Peyer's patch (tissue), 4 donors: ENCODE measurements around the gene MFSD8. TPM values are rescaled to one million over a fixed set of nuclear protein-coding genes. Genes with fewer than 3 reads are reported as not detected.
"Not testable (repeated sequence)": the region's sequence is repeated elsewhere in the genome, so short reads cannot be mapped to it uniquely, and the experiment has no call there.

ENCODE experiments used
- DNase-seq, 3 donors: peaks; one replicate each; pipeline ENCODE4 v3.0.0-alpha.2; 2017 to 2019
- H3K27ac ChIP-seq, 4 donors: fragments of 200-600 bp; sonication (generic); one replicate each; pipeline ENCODE4 v1.5.1; 2016 to 2019
- H3K27me3 ChIP-seq, 2 donors: fragments of 200-600 bp; sonication (generic); one replicate each; pipeline ENCODE4 v1.5.1; 2019
- H3K36me3 ChIP-seq, 3 donors: fragments of 200-600 bp; sonication (generic); one replicate each; pipeline ENCODE4 v1.5.1; 2016 to 2019
- H3K4me1 ChIP-seq, 4 donors: fragments of 200-600 bp; sonication (generic); one replicate each; pipeline ENCODE4 v1.5.1; 2016 to 2019
- H3K4me3 ChIP-seq, 4 donors: fragments of 200-600 bp; sonication (generic); 1 replicate in 3 of 4; 2 replicates in 1 of 4; pipeline ENCODE4 v1.5.1; 2016 to 2019; ENCODE audit warnings: mild to moderate bottlenecking in 1 of 4
- H3K9me3 ChIP-seq, 4 donors: fragments of 200-600 bp; sonication (generic); one replicate each; pipeline ENCODE4 v1.5.1; 2016 to 2019; ENCODE audit warnings: mild to moderate bottlenecking in 1 of 4
- POLR2A ChIP-seq, 2 donors: fragments of 450-650 bp; IDR thresholded peaks; one replicate each; pipeline ENCODE4 v1.5.1; 2017; ENCODE audit warnings: antibody characterized with exemption in 2 of 2, mild to moderate bottlenecking in 2 of 2, moderate library complexity in 2 of 2
- total RNA-seq, 4 donors: library from RNA; depleted of rRNA; stranded (reverse); fragments of >200 nt; gene quantifications; one replicate each; pipeline ENCODE4 v1.1.0, GENCODE V29; 2016
- TF ChIP-seq, protein P1 (sequence below), 6 experiments: fragments of 450-650 bp in 4 of 6; fragments of 200-600 bp in 2 of 6; sonication (generic) in 1 of 6; IDR thresholded peaks; one replicate each; pipeline ENCODE4 v1.5.1; 2017 to 2019; ENCODE audit warnings: antibody characterized with exemption in 6 of 6, mild to moderate bottlenecking in 3 of 6, moderate library complexity in 1 of 6

MFSD8 gene, protein sequence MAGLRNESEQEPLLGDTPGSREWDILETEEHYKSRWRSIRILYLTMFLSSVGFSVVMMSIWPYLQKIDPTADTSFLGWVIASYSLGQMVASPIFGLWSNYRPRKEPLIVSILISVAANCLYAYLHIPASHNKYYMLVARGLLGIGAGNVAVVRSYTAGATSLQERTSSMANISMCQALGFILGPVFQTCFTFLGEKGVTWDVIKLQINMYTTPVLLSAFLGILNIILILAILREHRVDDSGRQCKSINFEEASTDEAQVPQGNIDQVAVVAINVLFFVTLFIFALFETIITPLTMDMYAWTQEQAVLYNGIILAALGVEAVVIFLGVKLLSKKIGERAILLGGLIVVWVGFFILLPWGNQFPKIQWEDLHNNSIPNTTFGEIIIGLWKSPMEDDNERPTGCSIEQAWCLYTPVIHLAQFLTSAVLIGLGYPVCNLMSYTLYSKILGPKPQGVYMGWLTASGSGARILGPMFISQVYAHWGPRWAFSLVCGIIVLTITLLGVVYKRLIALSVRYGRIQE
- total RNA-seq, result 10 to 100 TPM; 29.9 to 40.8 (median 35.1) TPM

DNA sequence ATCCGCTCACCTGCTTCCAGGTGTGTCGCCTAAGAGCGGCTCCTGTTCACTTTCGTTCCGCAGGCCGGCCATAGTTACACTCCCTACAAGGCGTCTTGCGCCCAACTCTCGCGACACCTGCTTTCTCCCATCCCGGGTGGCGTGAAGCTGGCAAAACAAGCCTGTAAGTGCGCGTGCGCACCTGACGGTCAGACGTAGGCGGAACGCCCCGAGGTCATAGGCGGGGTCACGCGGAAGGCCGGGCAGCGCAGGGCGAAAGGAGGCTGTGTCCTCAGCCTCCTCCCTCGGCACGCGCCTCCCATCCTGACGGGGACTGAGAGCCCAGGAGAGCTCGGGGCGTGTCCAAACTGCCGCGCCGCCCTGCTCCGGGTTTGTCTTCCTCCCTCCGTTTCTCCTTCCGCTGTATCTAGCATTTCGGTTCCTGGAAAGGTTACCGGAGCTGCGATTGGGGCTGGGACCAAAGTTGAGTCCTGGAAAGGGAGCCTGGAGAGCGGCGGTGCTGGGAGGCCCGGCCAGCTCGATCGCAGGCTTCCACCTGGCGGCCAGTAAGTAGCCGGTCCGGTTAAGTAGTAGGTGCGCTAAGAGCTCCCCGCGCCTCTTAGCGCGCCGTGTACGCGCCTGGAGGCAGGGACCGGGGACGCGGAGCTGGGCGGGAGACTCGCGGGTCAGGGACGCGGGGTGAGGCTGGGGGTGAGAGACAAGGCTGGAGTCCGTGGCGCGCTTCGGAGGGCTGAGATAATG is at the start of gene MFSD8, which contains the start of gene ABHD18:
Gene MFSD8, minus strand, starts transcription at position 112 of the 741 bp plus-strand sequence. Its CDS starts 40 bp downstream, at position 72.
Gene ABHD18, plus strand, starts transcription at position 345 of the 741 bp plus-strand sequence. CDS start 17,550 bp downstream, outside the sequence.
- TF ChIP-seq, protein P1, sequence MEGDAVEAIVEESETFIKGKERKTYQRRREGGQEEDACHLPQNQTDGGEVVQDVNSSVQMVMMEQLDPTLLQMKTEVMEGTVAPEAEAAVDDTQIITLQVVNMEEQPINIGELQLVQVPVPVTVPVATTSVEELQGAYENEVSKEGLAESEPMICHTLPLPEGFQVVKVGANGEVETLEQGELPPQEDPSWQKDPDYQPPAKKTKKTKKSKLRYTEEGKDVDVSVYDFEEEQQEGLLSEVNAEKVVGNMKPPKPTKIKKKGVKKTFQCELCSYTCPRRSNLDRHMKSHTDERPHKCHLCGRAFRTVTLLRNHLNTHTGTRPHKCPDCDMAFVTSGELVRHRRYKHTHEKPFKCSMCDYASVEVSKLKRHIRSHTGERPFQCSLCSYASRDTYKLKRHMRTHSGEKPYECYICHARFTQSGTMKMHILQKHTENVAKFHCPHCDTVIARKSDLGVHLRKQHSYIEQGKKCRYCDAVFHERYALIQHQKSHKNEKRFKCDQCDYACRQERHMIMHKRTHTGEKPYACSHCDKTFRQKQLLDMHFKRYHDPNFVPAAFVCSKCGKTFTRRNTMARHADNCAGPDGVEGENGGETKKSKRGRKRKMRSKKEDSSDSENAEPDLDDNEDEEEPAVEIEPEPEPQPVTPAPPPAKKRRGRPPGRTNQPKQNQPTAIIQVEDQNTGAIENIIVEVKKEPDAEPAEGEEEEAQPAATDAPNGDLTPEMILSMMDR (IDR thresholded peaks at IDR 0.05), result peak in 4 of 6 experiments; percentile 29 to 63 (median 59)
- peak; percentile 74 to 82 for TF ChIP-seq POLR2A (IDR thresholded peaks at IDR 0.05)
- H3K36me3 ChIP-seq, result no peaks in the 10 kb centered on the region
- no peaks in the 10 kb centered on the region for H3K27me3 ChIP-seq
- H3K9me3 ChIP-seq, result no peaks in the 10 kb centered on the region
- peak within 1 kb of the TSS; percentile 74 to 87 (median 81) for H3K4me3 ChIP-seq
- peaks cover 0 to 5% (median 2%) of the 10 kb centered on the region in 4 donors for H3K4me1 ChIP-seq
- DNase-seq, result peak; percentile 98 to 100 (median 100)
- peak within 1 kb of the TSS; percentile 92 to 97 (median 94) for H3K27ac ChIP-seq

DNA sequence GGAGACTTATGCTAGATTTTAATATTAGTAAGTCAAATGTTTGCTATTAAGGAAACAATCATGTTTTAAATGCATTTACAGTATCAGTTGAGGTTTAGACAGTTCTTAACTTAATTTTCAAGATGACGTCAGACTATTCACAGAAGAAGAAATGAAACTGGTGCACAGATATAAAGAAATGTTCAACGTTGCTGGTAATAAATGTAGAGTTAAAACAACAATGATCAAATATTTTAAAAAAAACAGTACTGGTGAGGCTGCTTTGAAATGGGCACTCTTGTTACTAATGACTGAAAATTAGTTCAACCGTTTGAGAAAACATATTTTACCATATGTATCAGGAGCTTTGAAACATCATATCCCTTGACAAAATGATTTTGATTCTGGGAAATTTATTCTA is 44.5 kb upstream of the MFSD8 start:
- H3K27ac ChIP-seq, result no peak overlapping the region
- no peak for TF ChIP-seq POLR2A (IDR thresholded peaks at IDR 0.05)
- TF ChIP-seq, protein P1 (IDR thresholded peaks at IDR 0.05), result no peak
- no peak for DNase-seq
- no peak overlapping the region for H3K4me3 ChIP-seq
- H3K9me3 ChIP-seq, result no peaks in the 10 kb centered on the region
- H3K27me3 ChIP-seq, result no peaks in the 10 kb centered on the region
- H3K4me1 ChIP-seq, result no peaks in the 10 kb centered on the region
- H3K36me3 ChIP-seq, result peaks cover 0 to 36% (median 0%) of the 10 kb centered on the region in 3 donors

DNA sequence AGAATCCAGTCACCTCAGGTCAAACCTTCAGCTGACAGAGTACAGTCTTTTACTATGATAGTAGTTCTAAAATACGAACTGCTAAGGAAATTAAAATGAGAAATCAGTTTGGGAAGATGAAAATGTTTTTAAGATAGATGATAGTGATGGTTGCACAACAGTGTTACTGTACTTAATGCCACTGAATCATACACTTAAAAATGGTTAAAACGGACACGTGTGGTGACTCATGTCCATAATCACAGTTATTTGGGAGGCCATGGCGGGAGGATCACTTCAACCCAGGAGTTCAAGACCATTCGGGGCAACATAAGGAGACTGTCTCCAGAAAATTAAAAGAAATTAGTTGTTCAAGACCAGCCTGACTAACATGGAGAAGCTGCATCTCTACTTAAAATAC is 41.6 kb upstream of the MFSD8 start:
- Histone ChIP-seq H3K27me3 (no peaks in the 10 kb centered on the region), H3K9me3 (no peaks in the 10 kb centered on the region), H3K36me3 (peaks cover 0 to 26% (median 0%) of the 10 kb centered on the region in 3 donors), H3K4me1 (no peaks in the 10 kb centered on the region), H3K27ac (no peak overlapping the region), H3K4me3 (no peak overlapping the region)
- DNase-seq, result no peak
- no peak for TF ChIP-seq POLR2A (IDR thresholded peaks at IDR 0.05)
- TF ChIP-seq, protein P1 (IDR thresholded peaks at IDR 0.05), result no peak

DNA sequence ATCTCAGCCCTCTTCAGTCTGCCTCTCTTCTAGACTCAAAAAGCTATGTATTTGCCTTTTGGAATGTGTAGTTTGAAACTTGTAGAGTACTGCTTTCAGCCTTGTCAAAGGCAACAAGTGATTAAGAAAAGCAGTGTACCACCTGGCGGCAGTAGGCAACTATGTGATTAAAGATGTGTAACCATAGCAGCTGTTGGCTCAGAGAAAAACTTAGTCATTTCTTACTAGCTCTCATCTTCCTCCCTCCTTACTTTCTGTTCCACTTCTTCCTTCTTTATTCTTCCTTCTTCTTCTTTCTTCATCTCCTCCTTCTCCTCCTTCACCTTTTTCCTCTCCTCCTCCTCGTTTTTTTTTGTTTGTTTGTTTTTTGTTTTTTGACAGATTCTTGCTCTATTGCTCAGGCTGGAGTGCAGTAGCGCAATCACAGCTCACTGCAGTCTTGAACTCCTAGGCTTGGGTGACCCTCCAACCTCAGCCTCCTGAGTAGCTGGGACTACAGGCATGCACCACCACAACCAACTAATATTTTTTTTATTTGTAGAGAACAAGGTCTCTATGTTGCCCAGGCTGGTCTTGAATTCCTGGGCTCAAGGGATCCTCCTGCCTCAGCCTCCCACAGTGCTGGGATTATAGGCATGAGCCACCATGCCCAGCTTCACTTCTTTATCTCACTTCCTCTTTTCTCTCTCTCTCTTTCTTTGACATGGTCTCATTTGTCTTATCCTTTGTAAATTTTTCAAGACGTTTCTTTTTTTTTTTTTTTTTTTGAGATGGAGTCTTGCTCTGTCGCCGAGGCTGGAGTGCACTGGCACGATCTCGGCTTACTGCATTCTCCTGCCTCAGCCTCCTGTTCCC is 32.8 kb upstream of the MFSD8 start:
- H3K27ac ChIP-seq, result no peak overlapping the region
- H3K4me3 ChIP-seq, result no peak overlapping the region
- no peaks in the 10 kb centered on the region for H3K27me3 ChIP-seq
- H3K9me3 ChIP-seq, result peaks cover 0 to 8% (median 0%) of the 10 kb centered on the region in 4 donors
- H3K36me3 ChIP-seq, result peaks cover 0 to 39% (median 0%) of the 10 kb centered on the region in 3 donors
- DNase-seq, result no peak
- H3K4me1 ChIP-seq, result no peaks in the 10 kb centered on the region
- TF ChIP-seq POLR2A (IDR thresholded peaks at IDR 0.05), result no peak
- TF ChIP-seq, protein P1 (IDR thresholded peaks at IDR 0.05), result no peak

DNA sequence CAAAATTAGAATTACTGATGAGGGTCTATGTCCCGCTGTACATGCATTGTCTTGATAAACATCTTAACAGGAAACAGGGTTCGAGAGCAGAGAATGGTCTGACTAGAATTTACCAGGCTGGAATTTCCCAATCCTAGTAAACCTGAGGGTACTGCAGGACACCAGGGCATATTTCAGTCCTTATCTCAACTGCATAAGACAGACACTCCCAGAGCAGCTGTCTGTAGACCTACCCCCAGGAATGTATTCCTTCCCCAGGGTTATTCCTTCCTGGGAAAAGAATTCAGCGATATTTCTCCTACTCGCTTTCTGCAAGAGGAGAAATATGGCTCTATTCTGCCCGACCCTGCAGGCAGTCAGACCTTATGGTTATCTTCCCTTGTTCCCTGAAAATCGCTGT is 31.5 kb upstream of the MFSD8 start:
- DNase-seq, H3K27me3 ChIP-seq, H3K4me1 ChIP-seq, H3K4me3 ChIP-seq, H3K27ac ChIP-seq, H3K9me3 ChIP-seq: not testable (repeated sequence)
- H3K36me3 ChIP-seq, result peaks cover 0 to 39% (median 0%) of the 10 kb centered on the region in 3 donors
